ENCODE data around the gene JAK1. TPM values are rescaled to one million over a fixed set of nuclear protein-coding genes. Genes with fewer than 3 reads are reported as not detected.

Gene JAK1
- total and polyA plus RNA-seq, 10 of the 15 experiments (the other 5 are each of a cell fraction or from before 2014, with no cell fraction given) = 9.6 to 45.5 (median 35.7) TPM

DNA sequence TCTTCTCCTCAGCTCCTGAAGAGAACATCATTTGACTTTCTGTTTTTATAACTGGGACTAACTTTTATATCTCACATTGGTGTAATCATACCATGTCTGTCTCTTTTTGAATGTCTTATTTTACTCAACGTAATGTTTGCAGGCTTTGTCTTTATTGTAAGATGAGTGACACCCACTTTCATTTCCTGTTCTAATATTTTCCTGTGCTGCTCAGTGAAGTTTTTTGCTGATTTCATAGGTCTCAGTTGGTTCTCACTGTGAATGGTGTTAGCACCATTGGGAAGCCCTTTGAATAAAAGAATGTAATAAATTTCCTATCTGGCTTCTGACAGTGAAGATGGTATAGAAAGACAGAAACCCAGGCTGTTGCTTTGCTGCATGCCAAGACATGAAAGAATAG is 137.5 kb downstream of the JAK1 start:
- in situ Hi-C loops (cut with MboI) (no loop called here), intact Hi-C loops (cut with micrococcal nuclease; ENCODE audit: unreplicated experiment) (no loop called here)
- H3K27me3 ChIP-seq (replicated peaks in 1 of 2; ENCODE audit: control insufficient read depth in 2 of 2, insufficient read depth in 2 of 2, low read length in 1 of 2) = no peaks in the 10 kb centered on the region
- H3K4me3 ChIP-seq = no peak overlapping the region
- H3K4me1 ChIP-seq (ENCODE audit: control insufficient read depth, insufficient read depth, low read length) = peaks cover 5% of the 10 kb centered on the region
- DNase-seq (ENCODE audit: low read depth, low spot score) (no peak), ATAC-seq (no peak; the same call in 2 of the 3 replicates), FAIRE-seq (no peak)
- H3K4me2 ChIP-seq (ENCODE audit: control insufficient read depth, insufficient read depth) = no peak overlapping the region
- no peak for TF ChIP-seq BCL11A (IDR thresholded peaks at IDR 0.05; ENCODE audit: low read depth, low read length)
- TF ChIP-seq, protein P1, sequence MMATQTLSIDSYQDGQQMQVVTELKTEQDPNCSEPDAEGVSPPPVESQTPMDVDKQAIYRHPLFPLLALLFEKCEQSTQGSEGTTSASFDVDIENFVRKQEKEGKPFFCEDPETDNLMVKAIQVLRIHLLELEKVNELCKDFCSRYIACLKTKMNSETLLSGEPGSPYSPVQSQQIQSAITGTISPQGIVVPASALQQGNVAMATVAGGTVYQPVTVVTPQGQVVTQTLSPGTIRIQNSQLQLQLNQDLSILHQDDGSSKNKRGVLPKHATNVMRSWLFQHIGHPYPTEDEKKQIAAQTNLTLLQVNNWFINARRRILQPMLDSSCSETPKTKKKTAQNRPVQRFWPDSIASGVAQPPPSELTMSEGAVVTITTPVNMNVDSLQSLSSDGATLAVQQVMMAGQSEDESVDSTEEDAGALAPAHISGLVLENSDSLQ (IDR thresholded peaks at IDR 0.05) = peak; percentile 77
- peak; percentile 43; the same call in 1 of the 2 replicates for TF ChIP-seq SPI1 (IDR thresholded peaks at IDR 0.05; ENCODE audit: borderline replicate concordance, insufficient read depth, low read depth, low read length)
- no peak for TF ChIP-seq MLLT1 (IDR thresholded peaks at IDR 0.05)
- TF ChIP-seq NRF1 (conservative IDR thresholded peaks at IDR 0.05; ENCODE audit: low read depth, low read length) = no peak
- no peak for TF ChIP-seq USF1 (IDR thresholded peaks at IDR 0.05; ENCODE audit: borderline replicate concordance, extremely low read length, insufficient read depth, low read depth, low read length)
- no TSS peak for BruUV-seq (replicated peaks)
- ChIA-PET POLR2A (no interaction called here), SMC1A (ENCODE audit: uncharacterized antibody, unreplicated experiment) (interaction anchor here (0.6 kb wide), 1 partner anchor 22 kb away, joined by 3 read pairs; no protein-coding TSS in a partner anchor), RAD21 (ENCODE audit: unreplicated experiment) (no interaction called here), CTCF (no interaction called here)
- peaks cover 0 to 4% of the 10 kb centered on the region in 2 experiments; a peak in 1 of 4 replicates for H3K36me3 ChIP-seq (ENCODE audit: control insufficient read depth in 2 of 2, insufficient read depth in 2 of 2, low read length in 1 of 2)
- WGBS (ENCODE audit: insufficient coverage, insufficient replicate concordance, low lambda C conversion rate, missing lambda C conversion rate) = 0% methylated on average over 1 of the region's 1 CpG
- H3K79me2 ChIP-seq (ENCODE audit: control insufficient read depth, insufficient read depth, low read length) = no peaks in the 10 kb centered on the region
- H2AFZ ChIP-seq (ENCODE audit: control insufficient read depth, low read depth, low read length) = no peak overlapping the region
- no peaks in the 10 kb centered on the region for H3K9me3 ChIP-seq (replicated peaks; ENCODE audit: control insufficient read depth, insufficient read depth, low read length)
- no peak overlapping the region for H3K27ac ChIP-seq (ENCODE audit: control insufficient read depth, insufficient read depth)
- no peaks in the 10 kb centered on the region for H4K20me1 ChIP-seq (ENCODE audit: control insufficient read depth, insufficient read depth)
- no peak overlapping the region for H3K9ac ChIP-seq (ENCODE audit: control insufficient read depth, insufficient read depth, low read length)
